ENCODE results near the gene PHLPP1.

PHLPP1 gene

GRCh38 chr18:62883937-62884735 lies 168.8 kb downstream of the PHLPP1 start:
- H3K9me2 ChIP-seq (replicated peaks; ENCODE audit: insufficient read depth, low read length) = no peaks in the 10 kb centered on the region
- H3K27ac ChIP-seq (ENCODE audit: low read length) = no peak overlapping the region
- no peaks in the 10 kb centered on the region for H3K9me3 ChIP-seq (replicated peaks; ENCODE audit: insufficient read depth, low read length)
- no peaks in the 10 kb centered on the region for H3K36me3 ChIP-seq (replicated peaks; ENCODE audit: insufficient read depth, low read length)
- H3F3A ChIP-seq (ENCODE audit: insufficient read depth, low read length) = no peaks in the 10 kb centered on the region
- no peak overlapping the region for H2AFZ ChIP-seq (ENCODE audit: low read length)
- no peaks in the 10 kb centered on the region for H3K4me1 ChIP-seq (ENCODE audit: low read length)
- no peak overlapping the region for H3K4me2 ChIP-seq (ENCODE audit: low read depth, low read length)
- H4K20me1 ChIP-seq (ENCODE audit: insufficient read depth, low read length) = no peaks in the 10 kb centered on the region
- H3K9ac ChIP-seq (ENCODE audit: low read length) = no peak overlapping the region
- H3K4me3 ChIP-seq (ENCODE audit: low read length) = no peak overlapping the region
- H3K27me3 ChIP-seq (replicated peaks; ENCODE audit: insufficient read depth, low read length) = no peaks in the 10 kb centered on the region
- H3K79me2 ChIP-seq (ENCODE audit: low read length) = no peaks in the 10 kb centered on the region
- DNase-seq = no peak
- TF ChIP-seq EZH2 (optimal IDR thresholded peaks at IDR 0.05; ENCODE audit: low read depth, low read length) (no peak), CTCF (IDR thresholded peaks at IDR 0.05; ENCODE audit: low read length) (no peak), EZH2phosphoT487 (IDR thresholded peaks at IDR 0.05; ENCODE audit: low read length) (no peak)

GRCh38 chr18:62885804-62886203 lies 170.5 kb downstream of the PHLPP1 start:
- Histone ChIP-seq H3K27me3 (replicated peaks; ENCODE audit: insufficient read depth, low read length) (no peaks in the 10 kb centered on the region), H3K27ac (ENCODE audit: low read length) (no peak overlapping the region), H3K9me3 (replicated peaks; ENCODE audit: insufficient read depth, low read length) (no peaks in the 10 kb centered on the region), H3K36me3 (replicated peaks; ENCODE audit: insufficient read depth, low read length) (no peaks in the 10 kb centered on the region), H2AFZ (ENCODE audit: low read length) (no peak overlapping the region), H3K79me2 (ENCODE audit: low read length) (no peaks in the 10 kb centered on the region), H3K9me2 (replicated peaks; ENCODE audit: insufficient read depth, low read length) (no peaks in the 10 kb centered on the region), H3K4me2 (ENCODE audit: low read depth, low read length) (no peak overlapping the region), H3K4me3 (ENCODE audit: low read length) (no peak overlapping the region), H3K4me1 (ENCODE audit: low read length) (no peaks in the 10 kb centered on the region), H3K9ac (ENCODE audit: low read length) (no peak overlapping the region), H3F3A (ENCODE audit: insufficient read depth, low read length) (no peaks in the 10 kb centered on the region), H4K20me1 (ENCODE audit: insufficient read depth, low read length) (no peaks in the 10 kb centered on the region)
- TF ChIP-seq EZH2phosphoT487 (IDR thresholded peaks at IDR 0.05; ENCODE audit: low read length) = no peak
- no peak for TF ChIP-seq CTCF (IDR thresholded peaks at IDR 0.05; ENCODE audit: low read length)
- no peak for TF ChIP-seq EZH2 (optimal IDR thresholded peaks at IDR 0.05; ENCODE audit: low read depth, low read length)
- DNase-seq = no peak

- no peaks in the 10 kb centered on the region for H3K9me3 ChIP-seq (replicated peaks; ENCODE audit: insufficient read depth, low read length)
- H3K36me3 ChIP-seq (replicated peaks; ENCODE audit: insufficient read depth, low read length) = no peaks in the 10 kb centered on the region
- no peaks in the 10 kb centered on the region for H3F3A ChIP-seq (ENCODE audit: insufficient read depth, low read length)
- H3K4me2 ChIP-seq (ENCODE audit: low read depth, low read length) = no peak overlapping the region
- no peak for DNase-seq
- no peak overlapping the region for H2AFZ ChIP-seq (ENCODE audit: low read length)
- no peak overlapping the region for H3K4me3 ChIP-seq (ENCODE audit: low read length)
- no peak overlapping the region for H3K27ac ChIP-seq (ENCODE audit: low read length)
- no peaks in the 10 kb centered on the region for H3K9me2 ChIP-seq (replicated peaks; ENCODE audit: insufficient read depth, low read length)
- H3K9ac ChIP-seq (ENCODE audit: low read length) = no peak overlapping the region
- no peaks in the 10 kb centered on the region for H3K4me1 ChIP-seq (ENCODE audit: low read length)
- no peaks in the 10 kb centered on the region for H3K79me2 ChIP-seq (ENCODE audit: low read length)
- no peaks in the 10 kb centered on the region for H4K20me1 ChIP-seq (ENCODE audit: insufficient read depth, low read length)
- no peaks in the 10 kb centered on the region for H3K27me3 ChIP-seq (replicated peaks; ENCODE audit: insufficient read depth, low read length)
- TF ChIP-seq CTCF (IDR thresholded peaks at IDR 0.05; ENCODE audit: low read length) = no peak
- no peak for TF ChIP-seq EZH2 (optimal IDR thresholded peaks at IDR 0.05; ENCODE audit: low read depth, low read length)
- no peak for TF ChIP-seq EZH2phosphoT487 (IDR thresholded peaks at IDR 0.05; ENCODE audit: low read length)
These were observed 179.5 kb downstream of the PHLPP1 start for GRCh38 chr18:62894681-62895390.
